Measurements from ENCODE around the gene HIGD1A.

The HIGD1A gene

GRCh38 chr3:42736081-42736480 lies 68.2 kb downstream of the HIGD1A start:
- Histone ChIP-seq H3K4me3 (ENCODE audit: low read length) (no peak overlapping the region), H3K27me3 (replicated peaks; ENCODE audit: insufficient read depth, low read length) (no peaks in the 10 kb centered on the region), H3K27ac (ENCODE audit: low read length) (no peak overlapping the region), H2AFZ (ENCODE audit: low read length) (no peak overlapping the region), H3K4me1 (ENCODE audit: low read length) (0 out of 2 replicates have a peak, but pooled peaks cover 3% of the 10 kb centered on the region), H3K9me3 (replicated peaks; ENCODE audit: insufficient read depth, low read length) (no peaks in the 10 kb centered on the region), H3F3A (ENCODE audit: insufficient read depth, low read length) (no peaks in the 10 kb centered on the region), H3K9me2 (replicated peaks; ENCODE audit: insufficient read depth, low read length) (no peaks in the 10 kb centered on the region), H3K4me2 (ENCODE audit: low read depth, low read length) (no peak overlapping the region), H4K20me1 (ENCODE audit: insufficient read depth, low read length) (no peaks in the 10 kb centered on the region), H3K9ac (ENCODE audit: low read length) (no peak overlapping the region), H3K36me3 (replicated peaks; ENCODE audit: insufficient read depth, low read length) (no peaks in the 10 kb centered on the region), H3K79me2 (ENCODE audit: low read length) (no peaks in the 10 kb centered on the region)
- TF ChIP-seq EZH2 (optimal IDR thresholded peaks at IDR 0.05; ENCODE audit: low read depth, low read length) (no peak), EZH2phosphoT487 (IDR thresholded peaks at IDR 0.05; ENCODE audit: low read length) (no peak), CTCF (IDR thresholded peaks at IDR 0.05; ENCODE audit: low read length) (no peak)
- DNase-seq, result no peak

GRCh38 chr3:42735615-42736014 lies 68.7 kb downstream of the HIGD1A start:
- TF ChIP-seq CTCF (IDR thresholded peaks at IDR 0.05; ENCODE audit: low read length) (no peak), EZH2 (optimal IDR thresholded peaks at IDR 0.05; ENCODE audit: low read depth, low read length) (no peak), EZH2phosphoT487 (IDR thresholded peaks at IDR 0.05; ENCODE audit: low read length) (no peak)
- H3K9me3 ChIP-seq (replicated peaks; ENCODE audit: insufficient read depth, low read length), result no peaks in the 10 kb centered on the region
- H3K4me1 ChIP-seq (ENCODE audit: low read length), result 0 out of 2 replicates have a peak, but pooled peaks cover 3% of the 10 kb centered on the region
- H3K27ac ChIP-seq (ENCODE audit: low read length), result no peak overlapping the region
- no peaks in the 10 kb centered on the region for H3K9me2 ChIP-seq (replicated peaks; ENCODE audit: insufficient read depth, low read length)
- no peaks in the 10 kb centered on the region for H3K36me3 ChIP-seq (replicated peaks; ENCODE audit: insufficient read depth, low read length)
- no peaks in the 10 kb centered on the region for H3K79me2 ChIP-seq (ENCODE audit: low read length)
- H2AFZ ChIP-seq (ENCODE audit: low read length), result no peak overlapping the region
- H4K20me1 ChIP-seq (ENCODE audit: insufficient read depth, low read length), result no peaks in the 10 kb centered on the region
- H3F3A ChIP-seq (ENCODE audit: insufficient read depth, low read length), result no peaks in the 10 kb centered on the region
- DNase-seq, result no peak
- H3K4me2 ChIP-seq (ENCODE audit: low read depth, low read length), result no peak overlapping the region
- no peak overlapping the region for H3K9ac ChIP-seq (ENCODE audit: low read length)
- no peaks in the 10 kb centered on the region for H3K27me3 ChIP-seq (replicated peaks; ENCODE audit: insufficient read depth, low read length)
- no peak overlapping the region for H3K4me3 ChIP-seq (ENCODE audit: low read length)

GRCh38 chr3:42735019-42735418 lies 69.3 kb downstream of the HIGD1A start:
- Histone ChIP-seq H2AFZ (ENCODE audit: low read length) (no peak overlapping the region), H3K79me2 (ENCODE audit: low read length) (no peaks in the 10 kb centered on the region), H3K9ac (ENCODE audit: low read length) (no peak overlapping the region), H3K4me1 (ENCODE audit: low read length) (0 out of 2 replicates have a peak, but pooled peaks cover 3% of the 10 kb centered on the region), H3K4me3 (ENCODE audit: low read length) (no peak overlapping the region), H3K36me3 (replicated peaks; ENCODE audit: insufficient read depth, low read length) (no peaks in the 10 kb centered on the region), H3K27me3 (replicated peaks; ENCODE audit: insufficient read depth, low read length) (no peaks in the 10 kb centered on the region), H3K9me2 (replicated peaks; ENCODE audit: insufficient read depth, low read length) (no peaks in the 10 kb centered on the region), H4K20me1 (ENCODE audit: insufficient read depth, low read length) (no peaks in the 10 kb centered on the region), H3K4me2 (ENCODE audit: low read depth, low read length) (no peak overlapping the region), H3K27ac (ENCODE audit: low read length) (no peak overlapping the region), H3F3A (ENCODE audit: insufficient read depth, low read length) (no peaks in the 10 kb centered on the region), H3K9me3 (replicated peaks; ENCODE audit: insufficient read depth, low read length) (no peaks in the 10 kb centered on the region)
- TF ChIP-seq EZH2 (optimal IDR thresholded peaks at IDR 0.05; ENCODE audit: low read depth, low read length), result no peak
- TF ChIP-seq CTCF (IDR thresholded peaks at IDR 0.05; ENCODE audit: low read length), result no peak
- no peak for TF ChIP-seq EZH2phosphoT487 (IDR thresholded peaks at IDR 0.05; ENCODE audit: low read length)
- no peak for DNase-seq

Measured in MM.1S (cell line).